ENCODE results near the gene MMP25. TPM values are rescaled to one million over a fixed set of nuclear protein-coding genes. Genes with fewer than 3 reads are reported as not detected.
A peak's percentile ranks its signal among the peaks of the same experiment; 100 is the strongest.

The MMP25 gene
- total and polyA plus RNA-seq, 9 of the 15 experiments (the other 6 are each of a cell fraction or from before 2014, with no cell fraction given): 0.03 to 0.04 TPM; not detected in 7

- TF ChIP-seq, protein P1, sequence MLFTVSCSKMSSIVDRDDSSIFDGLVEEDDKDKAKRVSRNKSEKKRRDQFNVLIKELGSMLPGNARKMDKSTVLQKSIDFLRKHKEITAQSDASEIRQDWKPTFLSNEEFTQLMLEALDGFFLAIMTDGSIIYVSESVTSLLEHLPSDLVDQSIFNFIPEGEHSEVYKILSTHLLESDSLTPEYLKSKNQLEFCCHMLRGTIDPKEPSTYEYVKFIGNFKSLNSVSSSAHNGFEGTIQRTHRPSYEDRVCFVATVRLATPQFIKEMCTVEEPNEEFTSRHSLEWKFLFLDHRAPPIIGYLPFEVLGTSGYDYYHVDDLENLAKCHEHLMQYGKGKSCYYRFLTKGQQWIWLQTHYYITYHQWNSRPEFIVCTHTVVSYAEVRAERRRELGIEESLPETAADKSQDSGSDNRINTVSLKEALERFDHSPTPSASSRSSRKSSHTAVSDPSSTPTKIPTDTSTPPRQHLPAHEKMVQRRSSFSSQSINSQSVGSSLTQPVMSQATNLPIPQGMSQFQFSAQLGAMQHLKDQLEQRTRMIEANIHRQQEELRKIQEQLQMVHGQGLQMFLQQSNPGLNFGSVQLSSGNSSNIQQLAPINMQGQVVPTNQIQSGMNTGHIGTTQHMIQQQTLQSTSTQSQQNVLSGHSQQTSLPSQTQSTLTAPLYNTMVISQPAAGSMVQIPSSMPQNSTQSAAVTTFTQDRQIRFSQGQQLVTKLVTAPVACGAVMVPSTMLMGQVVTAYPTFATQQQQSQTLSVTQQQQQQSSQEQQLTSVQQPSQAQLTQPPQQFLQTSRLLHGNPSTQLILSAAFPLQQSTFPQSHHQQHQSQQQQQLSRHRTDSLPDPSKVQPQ (CRISPR knock-in tag; IDR thresholded peaks at IDR 0.05; ENCODE audit: borderline replicate concordance): no peak
- peak; percentile 93 for TF ChIP-seq DPF2 (IDR thresholded peaks at IDR 0.05)
- no peak for TF ChIP-seq ELF2 (CRISPR knock-in tag; IDR thresholded peaks at IDR 0.05)
- no peak for TF ChIP-seq MAFG (tag; conservative IDR thresholded peaks at IDR 0.05)
- peak; percentile 63 for TF ChIP-seq TAF1 (IDR thresholded peaks at IDR 0.05; ENCODE audit: control insufficient read depth, extremely low read depth, insufficient read depth, low read length, severe bottlenecking)
- TF ChIP-seq ZNF232 (CRISPR knock-in tag; IDR thresholded peaks at IDR 0.05): no peak
- no peak for TF ChIP-seq CHD2 (IDR thresholded peaks at IDR 0.05; ENCODE audit: low read depth, low read length)
- TF ChIP-seq ARID2 (IDR thresholded peaks at IDR 0.05): no peak
- TF ChIP-seq ZNF263 (CRISPR knock-in tag; IDR thresholded peaks at IDR 0.05; ENCODE audit: borderline replicate concordance): no peak
- TF ChIP-seq CCNT2 (IDR thresholded peaks at IDR 0.05; ENCODE audit: borderline replicate concordance, extremely low read depth, insufficient read length, low read depth, low read length): peak; percentile 52
- no peak for TF ChIP-seq ZNF512 (tag; IDR thresholded peaks at IDR 0.05)
- TF ChIP-seq ZBTB2 (IDR thresholded peaks at IDR 0.05): no peak
- TF ChIP-seq MXI1 (IDR thresholded peaks at IDR 0.05; ENCODE audit: low read depth, low read length): no peak
- TF ChIP-seq ZNF655 (CRISPR knock-in tag; IDR thresholded peaks at IDR 0.05): no peak
- TF ChIP-seq TEAD4 (IDR thresholded peaks at IDR 0.05; ENCODE audit: low read length): peak; percentile 66
- TF ChIP-seq TEAD4 (CRISPR knock-in tag; IDR thresholded peaks at IDR 0.05; ENCODE audit: borderline replicate concordance): no peak
- TF ChIP-seq NBN (IDR thresholded peaks at IDR 0.05; ENCODE audit: low read depth): no peak
- TF ChIP-seq, protein P2, sequence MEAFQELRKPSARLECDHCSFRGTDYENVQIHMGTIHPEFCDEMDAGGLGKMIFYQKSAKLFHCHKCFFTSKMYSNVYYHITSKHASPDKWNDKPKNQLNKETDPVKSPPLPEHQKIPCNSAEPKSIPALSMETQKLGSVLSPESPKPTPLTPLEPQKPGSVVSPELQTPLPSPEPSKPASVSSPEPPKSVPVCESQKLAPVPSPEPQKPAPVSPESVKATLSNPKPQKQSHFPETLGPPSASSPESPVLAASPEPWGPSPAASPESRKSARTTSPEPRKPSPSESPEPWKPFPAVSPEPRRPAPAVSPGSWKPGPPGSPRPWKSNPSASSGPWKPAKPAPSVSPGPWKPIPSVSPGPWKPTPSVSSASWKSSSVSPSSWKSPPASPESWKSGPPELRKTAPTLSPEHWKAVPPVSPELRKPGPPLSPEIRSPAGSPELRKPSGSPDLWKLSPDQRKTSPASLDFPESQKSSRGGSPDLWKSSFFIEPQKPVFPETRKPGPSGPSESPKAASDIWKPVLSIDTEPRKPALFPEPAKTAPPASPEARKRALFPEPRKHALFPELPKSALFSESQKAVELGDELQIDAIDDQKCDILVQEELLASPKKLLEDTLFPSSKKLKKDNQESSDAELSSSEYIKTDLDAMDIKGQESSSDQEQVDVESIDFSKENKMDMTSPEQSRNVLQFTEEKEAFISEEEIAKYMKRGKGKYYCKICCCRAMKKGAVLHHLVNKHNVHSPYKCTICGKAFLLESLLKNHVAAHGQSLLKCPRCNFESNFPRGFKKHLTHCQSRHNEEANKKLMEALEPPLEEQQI (IDR thresholded peaks at IDR 0.05): no peak
- TF ChIP-seq ZFP1 (CRISPR knock-in tag; IDR thresholded peaks at IDR 0.05): no peak
These were observed 24.1 kb upstream of the MMP25 start (continued) for GRCh38 chr16:3022208-3022683.

Data from K562 (cell line).